Measurements from ENCODE around the gene TMEM252.

Gene TMEM252

DNA sequence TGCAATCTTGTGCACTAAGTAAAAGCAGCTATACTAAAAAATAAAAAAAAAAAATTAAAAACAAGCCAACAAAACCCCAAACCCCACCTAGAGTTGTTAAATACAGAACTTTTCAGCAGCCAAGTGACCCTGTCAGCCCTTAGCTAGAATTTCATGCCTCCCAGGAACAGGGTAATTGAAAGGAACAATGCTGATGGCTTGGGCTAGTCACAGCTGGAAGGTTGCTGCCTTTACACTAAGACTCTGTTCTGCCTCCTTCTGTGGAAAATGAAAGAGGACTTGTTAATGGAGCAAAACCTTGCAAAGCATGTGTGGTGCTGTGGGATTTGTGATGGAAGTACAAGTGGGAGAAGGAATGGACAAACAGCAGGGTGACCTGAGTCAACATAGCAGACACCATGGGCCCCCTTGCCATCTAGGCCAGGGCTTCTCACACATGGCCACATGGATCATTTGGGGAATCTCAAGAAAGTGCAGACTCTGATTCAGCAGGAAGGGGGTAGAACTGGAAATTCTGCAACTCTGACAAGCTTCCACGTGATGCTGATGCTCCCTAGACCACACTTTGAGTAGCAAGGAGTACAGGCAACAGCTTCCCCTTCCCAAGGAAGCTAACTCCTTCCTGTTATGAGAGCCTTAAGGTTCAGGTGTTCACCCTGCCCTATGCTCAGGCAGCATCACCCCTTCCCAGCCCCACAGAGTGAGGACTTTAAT is 14.9 kb upstream of the TMEM252 start:
- no peak overlapping the region for H3K4me3 ChIP-seq (ENCODE audit: control insufficient read depth, low read depth, low read length)
- DNase-seq (ENCODE audit: low read depth): no peak
- TF ChIP-seq, protein P1, sequence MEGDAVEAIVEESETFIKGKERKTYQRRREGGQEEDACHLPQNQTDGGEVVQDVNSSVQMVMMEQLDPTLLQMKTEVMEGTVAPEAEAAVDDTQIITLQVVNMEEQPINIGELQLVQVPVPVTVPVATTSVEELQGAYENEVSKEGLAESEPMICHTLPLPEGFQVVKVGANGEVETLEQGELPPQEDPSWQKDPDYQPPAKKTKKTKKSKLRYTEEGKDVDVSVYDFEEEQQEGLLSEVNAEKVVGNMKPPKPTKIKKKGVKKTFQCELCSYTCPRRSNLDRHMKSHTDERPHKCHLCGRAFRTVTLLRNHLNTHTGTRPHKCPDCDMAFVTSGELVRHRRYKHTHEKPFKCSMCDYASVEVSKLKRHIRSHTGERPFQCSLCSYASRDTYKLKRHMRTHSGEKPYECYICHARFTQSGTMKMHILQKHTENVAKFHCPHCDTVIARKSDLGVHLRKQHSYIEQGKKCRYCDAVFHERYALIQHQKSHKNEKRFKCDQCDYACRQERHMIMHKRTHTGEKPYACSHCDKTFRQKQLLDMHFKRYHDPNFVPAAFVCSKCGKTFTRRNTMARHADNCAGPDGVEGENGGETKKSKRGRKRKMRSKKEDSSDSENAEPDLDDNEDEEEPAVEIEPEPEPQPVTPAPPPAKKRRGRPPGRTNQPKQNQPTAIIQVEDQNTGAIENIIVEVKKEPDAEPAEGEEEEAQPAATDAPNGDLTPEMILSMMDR (IDR thresholded peaks at IDR 0.05; ENCODE audit: control insufficient read depth, insufficient read depth, low read depth, low read length, missing control alignments): no peak

DNA sequence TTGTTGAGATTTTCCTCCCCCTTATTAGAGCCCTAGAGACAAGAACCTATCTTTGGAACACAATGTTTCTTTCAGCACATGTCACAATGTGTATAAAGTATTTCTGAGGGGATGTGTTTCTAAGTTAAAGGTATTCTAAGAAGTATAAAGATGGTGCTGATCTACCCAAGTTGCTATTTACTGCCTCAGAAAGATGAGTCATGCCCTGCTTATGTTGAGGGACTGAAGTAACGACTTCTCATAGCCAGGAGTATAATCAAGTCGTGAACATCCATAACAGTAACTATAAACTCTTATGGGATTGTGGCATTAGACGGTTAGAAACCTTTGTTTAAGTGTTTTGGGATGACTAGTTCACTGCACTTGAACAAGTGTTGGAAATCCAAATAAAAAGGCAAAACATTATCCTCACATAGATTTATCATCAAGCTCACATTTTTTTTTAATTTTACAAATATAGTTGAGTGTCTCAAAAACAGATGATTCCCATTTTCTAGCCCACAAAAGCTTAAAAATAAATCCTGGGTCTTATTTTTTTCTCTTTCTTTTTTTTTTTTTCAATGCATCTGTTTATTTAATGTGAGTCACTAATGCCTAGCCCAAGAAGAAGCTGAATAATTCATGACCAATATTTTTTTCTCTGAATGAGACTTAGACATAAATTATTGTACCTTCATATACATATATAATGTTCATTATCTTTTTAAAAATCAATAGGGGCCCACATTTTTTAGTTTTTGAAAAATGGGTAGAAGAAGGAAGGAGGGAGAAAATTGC is 12.2 kb upstream of the TMEM252 start:
- no peak for DNase-seq (ENCODE audit: low read depth)
- no peak overlapping the region for H3K4me3 ChIP-seq (ENCODE audit: control insufficient read depth, low read depth, low read length)
- TF ChIP-seq, protein P1 (IDR thresholded peaks at IDR 0.05; ENCODE audit: control insufficient read depth, insufficient read depth, low read depth, low read length, missing control alignments): no peak

DNA sequence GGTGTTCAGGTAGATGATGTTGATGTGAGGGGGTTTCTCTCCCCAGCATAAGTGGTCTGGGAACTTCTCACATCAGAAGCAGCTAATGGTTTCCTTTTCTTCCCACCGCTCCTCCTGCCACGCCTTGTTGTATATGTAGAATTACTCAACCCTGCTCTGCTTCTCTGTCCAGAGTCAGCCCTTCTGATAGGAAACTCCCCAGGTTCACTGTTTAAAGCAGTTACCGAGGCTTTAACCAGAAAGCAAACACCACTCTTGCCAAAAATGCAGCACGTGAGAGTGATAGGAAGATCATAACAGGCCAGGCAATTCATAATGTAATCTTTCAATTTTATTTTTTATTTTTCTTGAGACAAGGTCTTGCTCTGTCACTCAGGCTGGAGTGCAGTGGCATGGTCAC is 10.5 kb upstream of the TMEM252 start:
- DNase-seq (ENCODE audit: low read depth): no peak
- H3K4me3 ChIP-seq (ENCODE audit: control insufficient read depth, low read depth, low read length): no peak overlapping the region
- TF ChIP-seq, protein P1 (IDR thresholded peaks at IDR 0.05; ENCODE audit: control insufficient read depth, insufficient read depth, low read depth, low read length, missing control alignments): no peak

DNA sequence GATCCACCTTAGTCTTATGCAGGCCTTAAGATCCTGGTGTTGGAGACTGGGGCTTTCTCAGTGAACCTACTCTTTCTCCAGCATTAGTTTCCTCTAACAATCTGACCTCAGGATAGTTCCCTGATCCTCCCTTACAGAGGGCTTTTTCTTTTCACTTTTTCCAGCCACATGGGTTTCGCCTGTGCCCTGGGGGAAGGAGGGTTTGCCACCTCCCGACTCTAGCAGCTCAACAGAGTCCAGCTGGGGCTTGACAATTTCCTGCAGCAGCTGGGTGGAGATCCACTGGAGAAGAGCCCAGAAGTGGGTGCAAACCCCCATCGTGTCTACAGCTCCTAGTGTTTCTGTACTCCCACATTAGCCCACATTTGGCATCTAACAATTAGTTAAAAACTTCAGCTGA is 7.6 kb upstream of the TMEM252 start:
- no peak for DNase-seq (ENCODE audit: low read depth)
- TF ChIP-seq, protein P1 (IDR thresholded peaks at IDR 0.05; ENCODE audit: control insufficient read depth, insufficient read depth, low read depth, low read length, missing control alignments): no peak

DNA sequence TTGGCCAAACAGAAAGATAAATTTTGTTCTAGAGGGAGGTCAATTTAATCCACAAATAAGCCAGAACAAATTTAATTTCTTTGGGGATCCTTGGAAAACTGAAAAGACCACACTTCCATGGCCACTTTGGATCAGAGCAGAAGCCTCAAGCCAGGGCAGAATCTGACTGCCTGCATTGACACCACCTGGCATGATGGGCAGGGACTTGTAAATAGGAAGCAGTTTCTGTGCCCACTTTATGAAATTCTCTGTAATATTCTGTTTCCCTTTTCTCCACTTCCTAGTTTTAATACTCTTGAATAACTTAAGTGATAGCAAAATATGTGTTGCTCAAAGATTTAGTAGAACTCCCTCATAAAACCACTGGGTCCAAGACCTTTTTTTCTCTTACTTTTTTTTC is 6.7 kb upstream of the TMEM252 start:
- no peak overlapping the region for H3K4me3 ChIP-seq (ENCODE audit: control insufficient read depth, low read depth, low read length)
- TF ChIP-seq, protein P1 (IDR thresholded peaks at IDR 0.05; ENCODE audit: control insufficient read depth, insufficient read depth, low read depth, low read length, missing control alignments): no peak
- no peak for DNase-seq (ENCODE audit: low read depth)

More for the DNA sequence above, 7.6 kb upstream of the TMEM252 start:
- H3K4me3 ChIP-seq (ENCODE audit: control insufficient read depth, low read depth, low read length): no peak overlapping the region

DNA sequence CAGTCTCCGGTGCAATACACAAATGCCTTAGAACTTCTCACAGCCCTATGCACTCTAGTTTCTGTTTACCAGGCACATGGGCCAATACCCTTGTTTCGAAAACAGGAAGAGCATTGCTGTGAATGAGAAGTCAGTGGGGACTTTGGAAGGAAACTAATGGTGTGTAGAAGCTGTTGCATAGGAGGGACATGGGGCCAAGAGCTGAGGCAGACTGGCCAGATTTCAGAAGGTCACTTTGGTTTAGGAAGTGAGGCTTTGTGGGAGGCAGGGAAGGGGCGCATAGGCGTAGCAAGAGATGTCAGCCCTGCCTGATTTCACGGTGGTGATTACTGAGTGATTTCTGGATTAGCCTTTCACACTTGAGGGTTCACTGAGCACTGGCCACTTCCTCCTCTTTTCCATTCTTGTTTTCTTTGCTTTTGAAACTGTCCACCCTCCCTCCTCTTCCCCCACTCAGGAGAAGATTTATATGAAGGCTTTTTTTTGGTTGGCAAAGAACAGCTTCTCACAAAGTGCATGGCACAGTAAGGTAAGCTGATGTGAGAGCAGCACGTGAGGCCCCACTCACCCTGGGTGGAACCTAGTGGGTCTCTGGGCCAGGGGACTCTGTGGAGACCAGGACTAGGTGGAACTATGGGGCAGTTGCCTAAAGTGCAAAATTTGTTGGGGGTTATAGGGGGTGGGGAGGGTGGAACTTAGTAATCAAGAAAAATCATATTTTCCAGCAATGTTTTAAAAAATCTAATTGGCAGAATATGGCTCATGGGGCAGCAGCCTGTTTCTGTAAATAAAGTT is 6.1 kb upstream of the TMEM252 start:
- TF ChIP-seq, protein P1 (IDR thresholded peaks at IDR 0.05; ENCODE audit: control insufficient read depth, insufficient read depth, low read depth, low read length, missing control alignments): no peak
- no peak overlapping the region for H3K4me3 ChIP-seq (ENCODE audit: control insufficient read depth, low read depth, low read length)
- DNase-seq (ENCODE audit: low read depth): no peak

Data from AG09309 (cell line).